GM19099 (cell line): Measurements from ENCODE around the gene FBXL12.

Source experiments
- POLR2A ChIP-seq: IDR thresholded peaks from 3 replicates; pipeline ENCODE4 v1.6.1; 2011; ENCODE audit warnings: low read depth; ENCODE audit not compliant: insufficient read length; ENCODE audit errors: extremely low read depth

FBXL12 gene

GRCh38 chr19:9818734-9819595, at the start of gene FBXL12:
Gene FBXL12, minus strand, starts transcription at chr19:9819079. Its CDS starts 266 bp downstream, at chr19:9818813.
- TF ChIP-seq POLR2A: peak; percentile 91

GRCh38 chr19:9865732-9866501, 47.0 kb upstream of the FBXL12 start:
- TF ChIP-seq POLR2A: no peak

GRCh38 chr19:9863759-9864158, 44.9 kb upstream of the FBXL12 start:
- TF ChIP-seq POLR2A: no peak

- no peak for TF ChIP-seq POLR2A
These were observed 44.1 kb upstream of the FBXL12 start for GRCh38 chr19:9862938-9863337.

- no peak for TF ChIP-seq POLR2A
These were observed 42.6 kb upstream of the FBXL12 start for GRCh38 chr19:9861503-9861902.

GRCh38 chr19:9860407-9860806, 41.5 kb upstream of the FBXL12 start:
- TF ChIP-seq POLR2A: no peak

- no peak for TF ChIP-seq POLR2A
These were observed 39.9 kb upstream of the FBXL12 start for GRCh38 chr19:9858766-9859165.

- no peak for TF ChIP-seq POLR2A
These were observed 39.3 kb upstream of the FBXL12 start for GRCh38 chr19:9857920-9858746.

- TF ChIP-seq POLR2A: no peak
These were observed 38.3 kb upstream of the FBXL12 start for GRCh38 chr19:9857076-9857721.

GRCh38 chr19:9856609-9857008, 37.7 kb upstream of the FBXL12 start:
- TF ChIP-seq POLR2A: no peak

- no peak for TF ChIP-seq POLR2A
These were observed 35.5 kb upstream of the FBXL12 start for GRCh38 chr19:9854282-9854846.

- TF ChIP-seq POLR2A: no peak
These were observed 31.5 kb upstream of the FBXL12 start for GRCh38 chr19:9850235-9850959.

GRCh38 chr19:9849791-9850190, 30.9 kb upstream of the FBXL12 start:
- TF ChIP-seq POLR2A: no peak

- TF ChIP-seq POLR2A: no peak
These were observed 29.9 kb upstream of the FBXL12 start for GRCh38 chr19:9848762-9849161.

- no peak for TF ChIP-seq POLR2A
These were observed 29.2 kb upstream of the FBXL12 start for GRCh38 chr19:9848060-9848459.
